GM10266 (cell line): ENCODE measurements around the gene RFPL2.
"Not testable (repeated sequence)": the region's sequence is repeated elsewhere in the genome, so short reads cannot be mapped to it uniquely, and the experiment has no call there.

ENCODE experiments used
- DNase-seq: peaks from one replicate; pipeline ENCODE4 v3.0.0; 2012; ENCODE audit errors: extremely low spot score
- TF ChIP-seq, protein P1 (sequence below): IDR thresholded peaks from 2 replicates; pipeline ENCODE4 v1.5.1; 2012; ENCODE audit warnings: mild to moderate bottlenecking, low read depth; ENCODE audit not compliant: control insufficient read depth, insufficient read depth; ENCODE audit errors: missing control alignments

The RFPL2 gene

DNA sequence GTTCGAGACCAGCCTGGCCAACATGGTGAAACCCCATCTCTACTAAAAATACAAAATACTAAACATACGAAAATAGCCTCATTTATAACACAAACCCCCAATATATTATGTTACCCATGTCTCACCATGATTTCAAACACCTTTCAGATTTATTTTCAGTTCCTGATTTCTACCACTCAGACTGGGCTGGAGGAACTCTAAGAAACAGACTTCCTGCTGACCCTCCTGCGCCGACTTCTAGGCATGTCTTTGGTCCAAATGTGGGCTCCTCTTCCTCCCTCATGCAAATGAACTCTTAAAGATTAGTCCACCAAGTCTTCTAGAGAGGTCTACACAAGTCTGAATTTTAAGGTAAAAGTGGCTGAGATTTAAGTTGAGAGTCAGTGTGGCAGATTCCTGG, 56.5 kb downstream of the RFPL2 start:
- not testable (repeated sequence) for DNase-seq

DNA sequence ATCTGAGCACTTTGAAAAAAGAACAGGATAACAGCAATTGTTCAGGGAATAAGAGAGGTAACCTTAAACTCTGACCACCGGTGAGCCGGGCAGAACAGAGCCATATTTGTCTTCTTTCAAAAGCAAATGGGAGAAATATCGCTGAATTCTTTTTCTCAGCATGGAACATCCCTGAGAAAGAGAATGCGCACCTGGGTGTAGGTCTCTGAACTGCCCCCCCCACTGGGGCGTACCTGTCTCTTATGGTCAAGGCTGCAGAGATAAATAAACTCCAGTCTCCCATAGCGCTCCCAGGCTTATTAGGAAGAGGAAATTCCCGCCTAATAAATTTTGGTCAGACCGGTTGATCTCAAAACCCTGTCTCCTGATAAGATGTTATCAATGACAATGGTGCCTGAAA, 57.7 kb downstream of the RFPL2 start:
- not testable (repeated sequence) for DNase-seq

DNA sequence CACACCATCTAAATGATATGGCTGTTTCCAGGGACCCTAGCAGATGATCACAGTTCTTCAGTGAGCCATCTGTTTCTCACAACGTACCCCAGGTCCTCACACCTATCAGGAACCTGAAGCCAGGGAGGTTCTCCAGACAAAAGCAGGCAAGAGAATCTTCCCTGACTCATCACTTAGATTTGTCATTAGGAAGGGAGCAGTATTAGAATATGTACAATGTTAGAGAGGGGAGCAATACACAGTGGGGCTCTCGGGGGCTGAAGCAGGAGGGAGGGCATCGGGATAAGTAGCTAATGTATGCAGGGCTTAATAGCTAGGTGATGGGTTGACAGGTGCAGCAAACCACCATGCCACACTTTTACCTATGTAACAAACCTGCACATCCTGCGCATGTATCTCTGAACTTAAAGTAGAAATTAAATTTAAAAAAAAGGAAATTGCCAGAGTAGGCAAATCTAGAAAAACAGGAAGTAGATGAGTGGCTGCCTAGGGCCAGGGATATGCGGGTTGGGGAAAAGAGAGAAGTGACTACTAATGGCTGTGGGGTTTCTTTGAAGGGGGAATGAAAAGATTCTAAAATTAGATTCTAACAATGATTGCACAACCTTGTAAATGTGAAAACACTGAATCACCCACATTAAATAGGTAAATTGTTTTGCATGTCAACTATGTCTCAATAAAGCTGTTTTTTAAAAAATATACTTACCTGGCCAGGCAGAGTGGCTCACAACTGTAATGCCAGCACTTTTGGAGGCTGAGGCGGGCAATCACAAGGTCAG, 60.2 kb downstream of the RFPL2 start:
- no peak for DNase-seq
- TF ChIP-seq, protein P1, sequence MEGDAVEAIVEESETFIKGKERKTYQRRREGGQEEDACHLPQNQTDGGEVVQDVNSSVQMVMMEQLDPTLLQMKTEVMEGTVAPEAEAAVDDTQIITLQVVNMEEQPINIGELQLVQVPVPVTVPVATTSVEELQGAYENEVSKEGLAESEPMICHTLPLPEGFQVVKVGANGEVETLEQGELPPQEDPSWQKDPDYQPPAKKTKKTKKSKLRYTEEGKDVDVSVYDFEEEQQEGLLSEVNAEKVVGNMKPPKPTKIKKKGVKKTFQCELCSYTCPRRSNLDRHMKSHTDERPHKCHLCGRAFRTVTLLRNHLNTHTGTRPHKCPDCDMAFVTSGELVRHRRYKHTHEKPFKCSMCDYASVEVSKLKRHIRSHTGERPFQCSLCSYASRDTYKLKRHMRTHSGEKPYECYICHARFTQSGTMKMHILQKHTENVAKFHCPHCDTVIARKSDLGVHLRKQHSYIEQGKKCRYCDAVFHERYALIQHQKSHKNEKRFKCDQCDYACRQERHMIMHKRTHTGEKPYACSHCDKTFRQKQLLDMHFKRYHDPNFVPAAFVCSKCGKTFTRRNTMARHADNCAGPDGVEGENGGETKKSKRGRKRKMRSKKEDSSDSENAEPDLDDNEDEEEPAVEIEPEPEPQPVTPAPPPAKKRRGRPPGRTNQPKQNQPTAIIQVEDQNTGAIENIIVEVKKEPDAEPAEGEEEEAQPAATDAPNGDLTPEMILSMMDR, result no peak

DNA sequence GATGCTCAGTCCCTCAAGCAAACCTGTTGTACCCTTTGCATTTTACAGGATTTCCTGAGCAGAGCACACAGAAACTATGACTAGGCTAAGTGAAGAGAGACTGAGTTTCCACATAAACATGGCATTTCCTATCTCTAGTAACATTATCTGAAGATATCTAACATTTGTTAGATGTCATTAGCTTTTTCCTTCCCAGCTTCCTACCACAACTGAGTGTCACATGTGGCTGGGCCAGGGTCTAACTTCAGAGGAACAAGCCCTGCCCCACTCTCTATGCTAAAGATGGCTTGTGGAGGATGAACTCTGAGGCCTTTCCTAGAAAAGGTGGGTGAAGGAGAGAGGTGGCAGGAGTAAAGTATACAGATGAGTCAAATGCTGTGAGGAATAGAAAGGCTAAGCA, 62.3 kb downstream of the RFPL2 start:
- no peak for DNase-seq
- TF ChIP-seq, protein P1, result no peak

DNA sequence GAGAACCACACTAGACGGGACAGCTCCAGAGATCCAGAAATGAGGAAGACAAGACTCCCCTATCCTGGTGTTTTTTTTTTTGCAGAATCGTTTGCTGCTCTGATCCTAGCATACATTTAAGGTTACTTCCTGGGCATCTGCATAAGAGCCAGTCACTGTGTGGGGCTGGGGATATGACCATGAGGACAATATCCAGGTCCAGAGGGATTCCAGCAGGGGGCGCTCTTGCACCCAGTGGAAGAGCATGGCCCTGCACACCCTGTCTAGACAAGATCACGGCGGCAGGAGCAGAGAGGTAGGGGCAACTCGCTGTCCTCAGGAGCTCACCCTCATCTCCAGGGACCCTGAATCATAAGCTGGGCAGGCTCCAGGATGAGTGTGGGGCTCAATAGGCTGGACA, 64.2 kb downstream of the RFPL2 start:
- TF ChIP-seq, protein P1, result peak; percentile 18
- not testable (repeated sequence) for DNase-seq
